Subcutaneous adipose tissue (tissue), 4 donors: Measurements from ENCODE around the gene HHIPL1. TPM values are rescaled to one million over a fixed set of nuclear protein-coding genes. Genes with fewer than 3 reads are reported as not detected.

Source experiments
- total RNA-seq, 4 donors: library from RNA; depleted of rRNA; stranded (reverse); fragments of >200 nt; gene quantifications; one replicate each; pipeline ENCODE4 v1.1.0, GENCODE V29; 2016
- TF ChIP-seq, protein P1 (sequence below): fragments of 450-650 bp; IDR thresholded peaks from one replicate; pipeline ENCODE4 v1.5.1; 2016; ENCODE audit warnings: low read depth, mild to moderate bottlenecking, control low read depth, antibody characterized with exemption, moderate library complexity

HHIPL1 gene
- total RNA-seq, 4 donors from 2014 or later, result 1.3 to 4.8 (median 2.2) TPM

DNA sequence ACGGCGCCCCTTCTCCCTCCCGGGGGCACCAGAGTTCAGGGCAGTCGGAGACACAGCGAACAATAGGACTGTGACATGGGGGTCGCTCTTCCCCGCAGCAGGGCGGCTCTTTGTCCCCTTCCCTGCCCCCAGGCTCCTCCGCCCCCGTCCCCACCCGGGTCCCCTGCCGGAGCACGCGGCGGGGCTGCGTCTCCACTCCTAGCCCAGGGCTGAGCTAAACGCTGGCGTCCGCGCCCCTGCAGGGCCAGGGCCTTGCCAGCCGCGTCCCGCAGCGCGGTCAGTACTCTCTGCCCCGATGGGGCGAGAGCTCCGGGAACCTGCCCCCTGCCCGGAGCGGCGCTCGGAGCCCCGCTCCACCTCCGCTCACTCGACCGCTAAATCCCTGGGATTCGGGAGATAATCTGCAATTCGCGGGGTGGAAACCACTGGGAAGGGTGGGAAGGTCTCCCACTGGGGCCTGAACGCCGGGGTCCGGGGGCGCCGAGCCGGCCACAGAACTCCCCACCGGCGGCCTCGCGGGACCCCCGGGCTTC, 40.1 kb upstream of the HHIPL1 start:
- TF ChIP-seq, protein P1, sequence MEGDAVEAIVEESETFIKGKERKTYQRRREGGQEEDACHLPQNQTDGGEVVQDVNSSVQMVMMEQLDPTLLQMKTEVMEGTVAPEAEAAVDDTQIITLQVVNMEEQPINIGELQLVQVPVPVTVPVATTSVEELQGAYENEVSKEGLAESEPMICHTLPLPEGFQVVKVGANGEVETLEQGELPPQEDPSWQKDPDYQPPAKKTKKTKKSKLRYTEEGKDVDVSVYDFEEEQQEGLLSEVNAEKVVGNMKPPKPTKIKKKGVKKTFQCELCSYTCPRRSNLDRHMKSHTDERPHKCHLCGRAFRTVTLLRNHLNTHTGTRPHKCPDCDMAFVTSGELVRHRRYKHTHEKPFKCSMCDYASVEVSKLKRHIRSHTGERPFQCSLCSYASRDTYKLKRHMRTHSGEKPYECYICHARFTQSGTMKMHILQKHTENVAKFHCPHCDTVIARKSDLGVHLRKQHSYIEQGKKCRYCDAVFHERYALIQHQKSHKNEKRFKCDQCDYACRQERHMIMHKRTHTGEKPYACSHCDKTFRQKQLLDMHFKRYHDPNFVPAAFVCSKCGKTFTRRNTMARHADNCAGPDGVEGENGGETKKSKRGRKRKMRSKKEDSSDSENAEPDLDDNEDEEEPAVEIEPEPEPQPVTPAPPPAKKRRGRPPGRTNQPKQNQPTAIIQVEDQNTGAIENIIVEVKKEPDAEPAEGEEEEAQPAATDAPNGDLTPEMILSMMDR, result no peak

DNA sequence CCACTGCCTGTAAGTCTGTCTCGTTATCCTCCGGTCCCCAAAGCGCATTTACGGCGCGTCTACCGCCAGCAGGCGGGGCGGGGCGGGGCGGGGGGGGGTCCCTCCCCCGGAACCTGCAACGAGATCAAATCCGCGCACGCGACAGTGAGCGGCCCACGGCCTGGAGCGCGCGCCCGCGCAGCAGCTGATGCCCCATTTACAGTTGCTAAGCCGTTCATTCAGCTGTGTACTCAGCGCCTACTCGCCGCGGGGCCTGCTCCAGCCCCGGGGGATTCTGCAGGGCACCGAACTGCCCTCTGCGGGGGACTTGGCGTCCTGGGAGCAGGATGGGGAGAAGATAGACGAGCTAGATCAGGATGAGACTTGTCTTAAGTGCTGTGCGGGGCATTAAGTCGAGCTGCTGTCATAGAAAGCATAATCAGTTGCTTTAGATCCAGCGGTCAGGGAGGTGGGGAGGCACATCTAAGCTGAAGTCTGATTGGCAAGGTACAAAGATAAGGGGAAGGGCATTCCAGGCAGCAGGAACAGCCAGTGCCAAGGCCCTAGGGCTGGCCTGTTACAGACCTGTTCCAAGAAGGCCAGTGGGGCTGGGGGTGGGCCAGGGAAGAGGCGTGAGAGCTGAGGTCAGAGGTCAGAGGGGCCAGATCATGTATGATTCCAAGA, 39.5 kb upstream of the HHIPL1 start:
- TF ChIP-seq, protein P1, result no peak

DNA sequence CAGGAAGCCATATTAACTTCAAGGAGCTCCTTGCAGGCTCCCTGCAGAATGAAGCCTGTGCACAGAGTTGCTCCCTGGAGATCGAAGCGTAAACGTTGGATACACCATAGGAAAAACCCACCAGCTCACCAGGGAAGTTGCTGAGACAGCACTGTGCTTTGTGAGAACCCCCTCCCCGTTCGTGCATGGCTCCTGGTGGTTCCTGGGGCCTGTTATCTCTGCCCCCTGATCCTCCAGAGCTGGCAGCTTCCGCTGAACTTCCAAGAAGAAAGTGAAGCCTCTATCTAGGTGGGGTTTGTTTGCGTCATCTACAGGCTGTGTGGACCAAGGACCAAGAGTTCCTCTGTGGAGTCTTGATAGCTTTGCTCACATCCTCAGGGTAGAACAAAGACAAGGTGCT, 38.6 kb upstream of the HHIPL1 start:
- TF ChIP-seq, protein P1, result no peak

DNA sequence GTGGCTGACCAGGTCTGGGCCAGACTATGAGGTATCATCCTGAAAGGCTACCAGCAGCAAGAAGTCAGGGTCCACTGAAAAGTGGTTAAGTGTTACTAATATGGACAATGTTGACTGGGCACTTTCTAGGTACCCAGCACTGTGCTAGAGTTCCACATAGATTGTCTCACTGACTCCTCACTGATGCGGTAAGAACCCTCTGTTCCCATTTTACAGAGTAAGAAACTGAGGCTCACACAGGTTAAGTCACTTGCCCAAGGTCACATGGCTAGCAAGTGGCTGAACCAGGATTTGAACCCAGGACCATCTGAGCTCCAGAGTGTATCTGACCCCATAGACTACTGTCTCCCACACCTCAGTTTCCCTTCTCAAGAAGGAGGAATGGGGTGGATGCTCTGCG, 36.3 kb upstream of the HHIPL1 start:
- TF ChIP-seq, protein P1, result no peak

DNA sequence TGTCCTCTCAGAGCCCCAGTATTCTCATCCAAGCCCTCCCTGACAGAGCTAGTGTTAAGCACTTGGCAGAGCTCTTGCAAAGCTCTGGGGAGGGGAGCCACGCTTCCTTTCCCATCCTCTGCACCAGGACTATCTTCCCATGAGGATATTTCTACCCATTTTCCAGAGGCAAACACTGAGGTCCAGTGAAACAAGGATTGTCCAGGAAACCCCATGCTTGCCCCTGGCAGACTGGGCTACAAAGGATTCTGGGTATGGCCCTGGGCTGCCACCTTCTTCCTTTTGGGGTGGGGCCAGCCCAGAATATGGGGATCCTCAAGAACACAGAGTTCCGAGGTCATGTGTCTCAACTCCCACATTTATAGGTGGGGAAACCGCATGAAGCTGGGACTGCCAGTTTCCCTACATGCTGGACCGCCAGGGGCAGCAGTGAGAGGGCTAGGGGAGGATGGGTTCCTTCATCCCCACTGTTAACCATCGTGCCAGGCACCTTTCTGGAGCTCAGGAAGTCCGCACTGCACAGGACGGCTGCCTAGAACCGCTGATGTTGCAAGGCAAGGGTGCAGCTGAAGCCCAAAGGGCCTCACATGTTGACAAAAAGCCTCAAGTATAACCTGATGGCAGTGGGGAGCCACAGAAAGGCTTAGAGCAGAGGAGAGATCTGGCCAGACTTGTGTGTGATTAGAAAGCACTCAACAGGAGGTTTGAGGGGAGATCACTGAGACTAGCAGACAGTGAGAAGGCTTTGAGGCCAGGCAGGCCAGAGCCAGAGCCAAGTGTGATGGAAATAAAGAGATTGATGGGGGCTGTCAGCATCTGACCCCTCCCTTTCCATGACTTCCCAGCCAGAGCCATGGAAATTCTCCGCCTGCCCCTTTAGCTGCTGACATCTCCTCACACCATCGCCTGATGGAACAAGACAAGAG, 35.4 kb upstream of the HHIPL1 start:
- TF ChIP-seq, protein P1, result no peak

DNA sequence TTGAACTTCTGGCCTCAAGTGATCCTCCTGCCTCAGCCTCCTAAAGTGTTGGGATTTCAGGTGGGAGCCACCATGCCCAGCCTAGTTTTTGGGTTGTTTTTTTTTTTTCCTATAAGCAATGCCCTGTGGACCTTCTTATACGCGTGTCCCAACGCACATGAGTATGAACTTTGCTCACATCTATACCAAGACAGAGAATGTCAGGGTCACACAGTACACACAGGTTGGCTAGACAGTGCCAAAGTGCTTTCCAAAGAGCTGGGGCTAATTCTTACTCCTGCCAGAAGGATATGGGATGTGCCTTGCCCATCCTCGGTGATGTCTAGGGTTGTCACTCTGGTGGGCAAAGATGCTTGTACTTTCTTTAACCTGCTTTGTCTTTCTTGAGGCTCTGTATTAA, 33.3 kb upstream of the HHIPL1 start:
- TF ChIP-seq, protein P1, result no peak
